NCI-H345 treated with DMSO at 0.1 percent for 48 hours (cell line): ENCODE results near the gene MAPRE3.

Experiments used
- DNase-seq: peaks from one replicate; lab custom pipeline; 2025; ENCODE audit not compliant: unreplicated experiment; lab: John Stamatoyannopoulos, UW

MAPRE3 gene

DNA sequence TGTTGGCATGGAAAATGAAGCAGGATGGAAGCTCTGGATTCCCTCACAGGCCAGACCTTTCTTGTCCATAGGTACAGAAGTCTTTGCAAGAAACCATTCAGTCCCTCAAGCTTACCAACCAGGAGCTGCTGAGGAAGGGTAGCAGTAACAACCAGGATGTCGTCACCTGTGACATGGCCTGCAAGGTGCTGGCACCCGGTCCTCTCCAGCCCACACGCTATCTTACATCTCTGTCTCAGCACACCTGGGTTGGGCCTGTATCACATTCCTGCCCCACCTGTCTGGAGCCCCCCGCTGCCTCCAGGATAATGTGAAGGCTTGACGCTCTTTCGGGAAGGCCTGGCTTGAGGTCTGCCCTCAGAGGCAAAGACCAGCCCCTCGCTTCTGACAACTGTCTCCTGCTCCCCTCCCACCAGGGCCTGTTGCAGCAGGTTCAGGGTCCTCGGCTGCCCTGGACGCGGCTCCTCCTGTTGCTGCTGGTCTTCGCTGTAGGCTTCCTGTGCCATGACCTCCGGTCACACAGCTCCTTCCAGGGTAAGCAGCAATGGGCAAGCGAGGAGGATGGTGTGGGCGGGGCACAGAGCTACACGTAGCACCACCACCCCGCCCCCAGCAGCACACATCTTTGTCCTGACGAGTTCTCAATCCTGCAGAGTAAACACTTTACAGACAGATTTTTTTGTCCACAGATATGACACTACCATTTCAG, 68.3 kb downstream of the MAPRE3 start:
- DNase-seq = no peak

GRCh38 chr2:27039426-27039825, 69.0 kb downstream of the MAPRE3 start:
- DNase-seq = no peak

- DNase-seq = no peak
Measured at GRCh38 chr2:27039871-27040270, 69.4 kb downstream of the MAPRE3 start.

- no peak for DNase-seq
Measured at GRCh38 chr2:27040282-27040681, 69.8 kb downstream of the MAPRE3 start.

- no peak for DNase-seq
Measured at GRCh38 chr2:27041752-27042151, 71.3 kb downstream of the MAPRE3 start.

DNA sequence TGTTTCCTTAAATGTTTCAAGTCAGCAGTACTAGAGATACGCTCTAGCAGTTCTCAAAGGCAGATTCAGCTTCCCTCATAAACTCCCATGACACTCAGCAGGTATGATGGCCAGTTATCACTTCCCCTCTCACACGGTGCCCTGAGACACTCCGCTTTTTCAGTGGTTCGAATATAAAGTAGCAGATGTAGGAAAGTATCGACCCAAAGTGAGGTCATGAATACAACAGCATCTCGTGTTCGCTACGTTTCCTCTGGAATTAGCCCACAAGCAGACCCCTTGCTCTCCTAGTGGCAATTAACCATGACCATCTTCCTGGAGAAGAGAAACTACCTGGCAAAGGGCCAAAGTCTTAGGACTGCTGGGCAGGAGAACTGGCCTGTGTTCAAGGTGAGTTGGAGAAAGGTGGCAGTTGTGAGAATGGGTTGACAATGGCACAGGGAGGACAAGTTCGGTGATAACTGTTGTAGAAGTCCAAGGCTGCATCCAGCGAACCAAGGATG, 71.8 kb downstream of the MAPRE3 start:
- DNase-seq = peak; percentile 49

GRCh38 chr2:27042985-27043634, 72.7 kb downstream of the MAPRE3 start:
- no peak for DNase-seq

GRCh38 chr2:27049422-27050280, 79.2 kb downstream of the MAPRE3 start:
- DNase-seq = no peak

- DNase-seq = peak; percentile 99
Measured at GRCh38 chr2:27050281-27050995, 80.0 kb downstream of the MAPRE3 start.

DNA sequence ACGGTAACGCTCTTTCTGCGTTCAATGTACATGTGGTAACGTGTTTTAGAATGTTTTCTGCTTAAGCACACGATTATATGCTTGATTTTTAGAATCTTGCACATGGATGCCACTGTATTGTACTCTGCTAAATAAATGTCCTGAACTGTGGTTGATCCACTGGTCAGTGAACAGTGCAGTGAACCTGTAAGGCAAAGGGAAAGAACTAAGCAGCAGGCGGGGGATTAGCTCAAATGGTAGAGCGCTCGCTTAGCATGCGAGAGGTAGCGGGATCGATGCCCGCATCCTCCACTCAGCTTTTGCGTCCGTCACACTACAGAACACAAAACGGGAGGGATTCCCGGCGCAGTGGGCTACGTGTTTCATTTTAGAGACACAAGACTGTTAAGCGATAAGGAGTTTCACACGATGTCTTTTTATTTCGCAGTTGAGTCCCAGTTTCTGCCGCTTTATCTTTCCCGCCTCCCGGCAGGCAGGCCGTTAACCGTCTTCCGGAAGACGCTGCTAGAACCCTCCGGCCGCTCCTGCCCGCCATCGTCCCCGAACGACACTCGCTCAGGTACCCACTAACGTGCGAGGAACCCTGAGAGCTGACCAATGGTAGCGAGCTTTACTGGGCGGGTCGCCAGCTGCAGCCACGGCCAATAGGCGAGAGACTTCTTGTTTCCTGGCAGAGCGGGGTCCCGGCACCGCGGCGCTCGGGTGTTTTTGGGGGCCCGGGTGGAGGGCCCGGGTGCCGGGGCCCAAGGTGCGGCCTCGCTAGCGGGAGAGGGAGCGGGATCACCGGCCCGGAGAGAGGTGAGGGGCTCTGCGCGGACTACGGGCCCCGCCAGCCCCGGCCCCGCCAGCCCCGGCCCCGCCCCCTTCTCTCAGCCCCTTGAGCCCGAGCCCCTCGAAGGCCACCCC, 80.8 kb downstream of the MAPRE3 start, which contains the start of gene AGBL5:
AGBL5 (plus strand) TSS at position 673 of the 906 bp plus-strand sequence. CDS start 1,291 bp downstream, outside the sequence.
- DNase-seq = peak; percentile 97

- no peak for DNase-seq
Measured at GRCh38 chr2:27051902-27052645, 81.6 kb downstream of the MAPRE3 start.

DNA sequence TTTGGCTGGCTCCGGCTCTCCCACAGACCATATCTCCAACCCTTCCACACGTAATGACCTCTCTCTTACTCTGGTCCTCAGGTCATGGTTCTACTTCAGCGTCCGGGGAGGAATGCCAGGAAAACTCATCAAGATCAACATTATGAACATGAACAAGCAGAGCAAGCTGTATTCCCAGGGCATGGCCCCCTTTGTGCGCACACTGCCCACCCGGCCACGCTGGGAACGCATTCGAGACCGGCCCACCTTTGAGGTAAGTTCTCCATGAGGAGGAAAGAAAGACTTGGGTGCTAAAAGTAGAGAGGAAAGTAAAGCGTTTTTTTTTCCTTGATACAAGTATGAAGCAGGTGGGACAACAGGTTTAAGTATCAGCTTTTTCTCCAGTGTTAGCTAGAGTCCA, 82.9 kb downstream of the MAPRE3 start:
- DNase-seq = no peak

DNA sequence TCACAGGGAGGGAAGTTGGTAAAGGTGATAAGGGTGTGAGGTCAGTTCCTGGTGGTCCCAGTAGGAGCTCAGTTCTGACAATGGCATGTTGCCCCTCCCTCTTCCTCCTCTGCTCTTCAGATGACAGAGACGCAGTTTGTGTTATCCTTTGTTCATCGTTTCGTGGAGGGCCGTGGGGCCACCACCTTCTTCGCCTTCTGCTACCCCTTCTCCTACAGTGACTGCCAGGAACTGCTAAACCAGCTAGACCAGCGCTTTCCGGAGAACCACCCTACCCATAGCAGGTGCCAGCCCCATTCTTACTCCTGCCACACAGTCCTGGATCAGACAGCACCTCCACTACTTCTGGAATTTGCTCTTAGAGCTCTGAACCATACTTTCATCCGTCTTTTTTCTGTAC, 83.3 kb downstream of the MAPRE3 start:
- DNase-seq = no peak

DNA sequence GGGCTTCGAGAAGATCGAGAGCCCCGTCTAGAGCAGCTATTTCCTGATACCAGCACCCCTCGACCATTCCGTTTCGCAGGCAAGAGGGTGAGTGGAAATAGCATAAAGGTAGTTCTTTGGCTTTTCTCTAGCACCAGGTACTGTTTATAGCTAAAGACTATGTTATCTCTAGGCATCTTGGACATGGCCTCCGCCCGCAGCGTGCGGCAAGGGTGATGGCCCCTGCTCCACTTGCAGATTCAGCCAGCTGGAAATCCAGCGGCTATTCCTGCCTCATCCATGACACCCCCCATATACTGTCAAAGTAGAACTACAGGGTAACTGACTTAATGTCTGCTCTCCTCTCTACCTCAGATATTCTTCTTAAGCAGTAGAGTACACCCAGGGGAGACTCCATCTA, 84.3 kb downstream of the MAPRE3 start:
- no peak for DNase-seq

- no peak for DNase-seq
Measured at GRCh38 chr2:27057184-27057583, 86.7 kb downstream of the MAPRE3 start.

GRCh38 chr2:27058210-27058609, 87.8 kb downstream of the MAPRE3 start:
- no peak for DNase-seq

DNA sequence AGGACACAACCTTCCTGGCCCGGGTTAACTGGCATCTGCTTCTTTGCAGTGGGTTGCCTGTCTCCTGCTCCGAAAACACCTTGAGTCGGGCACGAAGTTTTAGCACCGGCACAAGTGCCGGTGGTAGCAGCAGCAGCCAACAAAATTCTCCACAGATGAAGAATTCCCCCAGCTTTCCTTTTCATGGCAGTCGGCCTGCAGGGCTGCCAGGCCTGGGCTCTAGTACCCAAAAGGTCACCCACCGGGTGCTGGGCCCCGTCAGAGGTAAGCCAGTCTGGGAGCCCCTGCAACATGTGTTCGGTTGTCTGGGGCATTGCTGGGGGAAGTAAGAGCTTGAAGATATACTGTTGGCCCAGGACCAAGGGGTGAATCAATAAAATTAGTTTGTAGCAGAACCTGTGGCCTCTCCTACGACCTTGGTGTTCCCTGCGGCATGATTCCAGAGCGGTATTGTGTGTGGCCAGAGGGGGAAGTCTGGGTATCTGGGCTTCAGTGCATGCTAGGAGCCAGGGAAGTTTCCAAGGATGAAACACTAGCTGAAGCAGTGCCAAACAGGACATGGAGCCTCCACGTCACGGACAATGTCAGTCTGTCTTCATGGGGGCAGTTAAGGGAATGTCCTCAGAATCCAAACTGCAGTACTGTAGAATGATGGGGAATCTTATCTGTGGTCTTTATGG, 88.8 kb downstream of the MAPRE3 start:
- DNase-seq = no peak

GRCh38 chr2:27060323-27060722, 89.9 kb downstream of the MAPRE3 start:
- no peak for DNase-seq

DNA sequence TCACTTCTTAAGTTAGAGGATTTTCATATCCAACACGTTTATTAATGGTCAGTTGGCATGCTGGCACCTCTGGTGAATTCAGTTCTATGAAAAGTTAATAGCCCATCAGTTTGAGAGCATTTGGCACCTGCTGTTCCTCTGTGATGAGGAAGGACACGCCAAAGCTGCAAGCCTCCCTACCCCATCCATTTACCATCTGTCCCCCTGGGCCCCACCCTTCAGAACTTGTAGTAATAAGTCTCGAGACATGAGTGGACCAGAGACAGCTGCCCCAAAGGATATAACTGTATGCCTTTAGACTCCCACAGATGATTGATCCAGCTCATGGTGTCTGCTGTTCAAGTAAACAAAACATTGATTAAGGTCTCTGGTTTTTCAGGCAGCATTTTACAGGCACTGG, 94.7 kb downstream of the MAPRE3 start:
- DNase-seq = no peak
